HT-29 (cell line): Measurements from ENCODE around the gene LAMA5. TPM values are rescaled to one million over a fixed set of nuclear protein-coding genes. Genes with fewer than 3 reads are reported as not detected.

Experiments used
- DNase-seq: peaks from one replicate; pipeline ENCODE4 v3.0.0-alpha.2; 2015; ENCODE audit warnings: low spot score
- total RNA-seq: library from RNA; depleted of rRNA; stranded (reverse); fragments of >200 nt; shearing (Covaris generic); gene quantifications from 2 replicates; pipeline ENCODE4 v1.2.3, GENCODE V29; 2014

Gene LAMA5
- total RNA-seq, 1 experiment from 2014 or later = 336 TPM

- DNase-seq = no peak
Observed at GRCh38 chr20:62289898-62290297, 77.2 kb downstream of the LAMA5 start.

GRCh38 chr20:62289131-62289530 is 78.0 kb downstream of the LAMA5 start:
- DNase-seq = no peak

GRCh38 chr20:62288535-62289105 is 78.5 kb downstream of the LAMA5 start:
- DNase-seq = no peak

- no peak for DNase-seq
Observed at GRCh38 chr20:62287759-62288534, 79.2 kb downstream of the LAMA5 start.

GRCh38 chr20:62287129-62287528 is 80.0 kb downstream of the LAMA5 start:
- no peak for DNase-seq

- DNase-seq = no peak
Observed at GRCh38 chr20:62286493-62287064, 80.5 kb downstream of the LAMA5 start.

- DNase-seq = no peak
Observed at GRCh38 chr20:62285722-62286121, 81.4 kb downstream of the LAMA5 start.

- DNase-seq = no peak
Observed at GRCh38 chr20:62285151-62285550, 82.0 kb downstream of the LAMA5 start.

GRCh38 chr20:62284448-62284847 is 82.7 kb downstream of the LAMA5 start:
- no peak for DNase-seq

- no peak for DNase-seq
Observed at GRCh38 chr20:62282877-62283503, 84.1 kb downstream of the LAMA5 start.

GRCh38 chr20:62282103-62282502 is 85.0 kb downstream of the LAMA5 start:
- no peak for DNase-seq

GRCh38 chr20:62281161-62281933 is 85.8 kb downstream of the LAMA5 start:
- DNase-seq = no peak

- no peak for DNase-seq
Observed at GRCh38 chr20:62280303-62280702, 86.8 kb downstream of the LAMA5 start.

GRCh38 chr20:62277253-62277652 is 89.9 kb downstream of the LAMA5 start:
- DNase-seq = no peak

- DNase-seq = no peak
Observed at GRCh38 chr20:62276439-62276838, 90.7 kb downstream of the LAMA5 start.

- no peak for DNase-seq
Observed at GRCh38 chr20:62275219-62275618, 91.9 kb downstream of the LAMA5 start.

- DNase-seq = no peak
Observed at GRCh38 chr20:62274332-62274950, 92.7 kb downstream of the LAMA5 start.

GRCh38 chr20:62273416-62273815 is 93.7 kb downstream of the LAMA5 start:
- no peak for DNase-seq

- peak; percentile 27 for DNase-seq
Observed at GRCh38 chr20:62272200-62272599, 94.9 kb downstream of the LAMA5 start.

GRCh38 chr20:62269871-62270270 is 97.2 kb downstream of the LAMA5 start:
- DNase-seq = no peak

GRCh38 chr20:62269378-62269777 is 97.7 kb downstream of the LAMA5 start:
- DNase-seq = no peak
